ENCODE data around the gene CCDC146.

CCDC146 gene

DNA sequence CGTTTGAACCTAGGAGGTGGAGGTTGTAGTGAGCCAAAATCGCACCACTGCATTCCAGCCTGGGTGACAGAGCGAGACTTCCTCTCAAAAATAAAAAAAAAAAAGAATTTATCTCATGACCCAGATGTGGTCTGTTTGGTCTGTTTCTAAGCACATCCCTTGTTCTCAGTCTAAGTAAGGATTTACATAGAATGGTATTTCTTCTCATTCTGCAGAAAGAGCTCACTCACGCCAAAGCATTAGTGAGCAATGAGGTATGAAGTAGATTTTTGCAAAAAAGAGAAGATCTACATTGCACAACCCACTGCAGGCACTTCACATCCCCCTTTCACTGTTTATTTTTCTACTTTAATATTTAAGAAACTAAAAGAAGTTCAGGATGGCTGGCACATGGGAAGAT, 153.7 kb downstream of the CCDC146 start:
- TF ChIP-seq GATA1 (IDR thresholded peaks at IDR 0.05; ENCODE audit: low read depth, low read length) (no peak), POLR2A (IDR thresholded peaks at IDR 0.05; ENCODE audit: low read length) (no peak)
- no peak for DNase-seq

DNA sequence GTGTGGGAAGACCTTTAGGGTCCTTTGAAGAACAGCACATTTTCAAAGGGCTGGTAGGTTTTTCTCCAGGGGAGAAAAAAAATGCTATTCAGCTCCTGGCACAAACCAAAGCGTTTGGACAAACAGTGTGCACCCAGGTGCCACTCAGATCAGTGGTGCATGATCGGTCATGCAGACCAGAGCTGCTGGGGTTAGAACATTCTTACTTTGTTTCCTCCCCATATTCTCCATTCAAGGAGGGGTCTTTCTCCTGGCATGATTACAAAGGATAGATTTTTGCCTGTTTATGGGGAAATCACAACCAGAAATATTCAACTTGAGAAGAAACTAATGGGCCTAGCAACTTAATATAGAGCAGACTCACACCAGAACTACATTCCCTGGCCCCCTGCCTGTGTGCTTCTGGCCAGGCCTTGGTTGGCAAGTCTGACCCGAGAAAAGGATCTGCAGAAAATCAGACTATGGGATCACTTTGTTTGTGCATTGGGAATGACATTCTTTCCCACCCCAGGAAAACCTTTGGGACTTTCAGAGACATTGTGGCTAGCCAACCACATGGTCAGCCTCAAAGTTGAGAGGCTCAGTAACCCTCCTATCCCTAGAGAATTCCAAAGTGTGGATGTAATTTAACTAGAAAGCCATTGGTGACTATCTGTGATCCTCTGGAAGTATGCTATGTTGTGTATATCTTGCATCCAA, 159.5 kb downstream of the CCDC146 start:
- no peak for DNase-seq
- TF ChIP-seq GATA1 (IDR thresholded peaks at IDR 0.05; ENCODE audit: low read depth, low read length) (no peak), POLR2A (IDR thresholded peaks at IDR 0.05; ENCODE audit: low read length) (no peak)

GRCh38 chr7:77282897-77283296, 160.5 kb downstream of the CCDC146 start:
- DNase-seq, result no peak
- TF ChIP-seq POLR2A (IDR thresholded peaks at IDR 0.05; ENCODE audit: low read length), result no peak
- TF ChIP-seq GATA1 (IDR thresholded peaks at IDR 0.05; ENCODE audit: low read depth, low read length), result no peak

- TF ChIP-seq POLR2A (IDR thresholded peaks at IDR 0.05; ENCODE audit: low read length) (no peak), GATA1 (IDR thresholded peaks at IDR 0.05; ENCODE audit: low read depth, low read length) (no peak)
- DNase-seq, result no peak
Observed at GRCh38 chr7:77284005-77284404, 161.6 kb downstream of the CCDC146 start.

DNA sequence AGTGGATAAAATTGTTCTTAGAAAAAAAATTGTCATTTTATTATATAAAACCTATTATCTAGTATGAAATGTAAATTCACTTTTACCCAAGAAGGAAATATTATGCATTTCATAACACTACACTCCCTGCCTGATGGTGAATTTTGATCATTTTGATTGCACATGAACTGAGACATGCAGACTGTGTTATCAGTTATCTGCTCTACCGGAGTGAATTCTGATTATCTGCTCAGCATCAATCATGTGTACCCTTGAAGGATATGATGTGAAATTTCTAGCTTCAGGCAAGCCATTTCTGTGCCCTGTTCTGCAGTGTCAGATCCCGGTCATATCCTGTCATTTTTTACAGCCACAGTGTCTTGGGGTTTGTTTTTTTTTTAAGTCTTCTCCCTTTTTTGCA, 162.2 kb downstream of the CCDC146 start:
- no peak for DNase-seq
- TF ChIP-seq POLR2A (IDR thresholded peaks at IDR 0.05; ENCODE audit: low read length) (no peak), GATA1 (IDR thresholded peaks at IDR 0.05; ENCODE audit: low read depth, low read length) (no peak)

DNA sequence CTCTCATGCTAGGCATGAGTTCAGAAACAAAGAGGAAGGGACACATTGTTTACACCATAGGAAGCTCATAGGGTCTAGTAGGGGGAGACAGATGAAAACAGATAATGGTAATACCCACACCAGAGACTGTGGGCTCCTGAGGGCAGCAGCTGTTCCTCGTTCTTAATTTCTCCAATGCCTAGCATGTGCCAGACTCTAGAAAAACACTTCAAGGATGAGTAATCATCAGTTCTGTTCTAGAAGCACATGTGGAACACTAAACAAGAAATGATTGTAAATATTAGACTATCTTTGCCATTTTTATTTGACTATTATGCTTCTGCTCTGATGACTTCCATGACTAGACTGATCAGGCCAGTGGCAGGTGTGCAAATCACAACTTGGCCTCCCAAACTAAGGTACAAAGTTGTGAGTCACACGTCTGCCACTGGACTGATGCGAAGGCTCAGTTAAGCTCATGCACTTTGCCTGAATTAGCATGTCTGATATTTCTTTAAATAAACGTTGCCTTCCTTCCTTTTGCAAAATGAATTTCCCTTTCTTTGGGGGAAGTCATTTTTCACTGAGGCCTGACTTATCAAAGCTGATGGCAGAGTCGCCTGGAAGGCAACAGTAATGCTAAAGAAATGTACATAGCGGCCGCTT, 166.4 kb downstream of the CCDC146 start:
- no peak for DNase-seq
- TF ChIP-seq POLR2A (IDR thresholded peaks at IDR 0.05; ENCODE audit: low read length) (no peak), GATA1 (IDR thresholded peaks at IDR 0.05; ENCODE audit: low read depth, low read length) (no peak)

- no peak for DNase-seq
- TF ChIP-seq GATA1 (IDR thresholded peaks at IDR 0.05; ENCODE audit: low read depth, low read length) (no peak), POLR2A (IDR thresholded peaks at IDR 0.05; ENCODE audit: low read length) (no peak)
Observed at GRCh38 chr7:77289387-77289786, 167.0 kb downstream of the CCDC146 start.

GRCh38 chr7:77290425-77290824, 168.0 kb downstream of the CCDC146 start:
- TF ChIP-seq GATA1 (IDR thresholded peaks at IDR 0.05; ENCODE audit: low read depth, low read length) (no peak), POLR2A (IDR thresholded peaks at IDR 0.05; ENCODE audit: low read length) (no peak)
- no peak for DNase-seq

DNA sequence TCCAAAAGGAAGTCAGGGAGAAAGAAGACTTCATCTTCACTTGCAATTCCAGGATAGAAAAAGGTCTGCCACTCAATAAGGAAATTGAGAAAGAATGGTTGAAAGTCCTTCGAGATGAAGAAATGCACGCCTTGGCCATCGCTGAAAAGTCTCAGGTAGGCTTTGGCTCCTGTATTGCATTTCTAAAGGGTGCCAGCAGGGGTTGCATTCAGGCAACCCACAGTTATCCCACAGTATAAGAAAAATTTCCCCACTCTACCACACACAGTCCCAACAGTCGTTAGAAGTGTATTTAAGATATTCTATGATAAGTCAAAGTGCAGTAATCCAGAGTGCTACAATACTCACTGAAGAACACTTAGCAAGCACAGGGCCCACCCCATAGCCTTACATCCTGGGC, 170.6 kb downstream of the CCDC146 start:
- TF ChIP-seq GATA1 (IDR thresholded peaks at IDR 0.05; ENCODE audit: low read depth, low read length) (no peak), POLR2A (IDR thresholded peaks at IDR 0.05; ENCODE audit: low read length) (no peak)

DNA sequence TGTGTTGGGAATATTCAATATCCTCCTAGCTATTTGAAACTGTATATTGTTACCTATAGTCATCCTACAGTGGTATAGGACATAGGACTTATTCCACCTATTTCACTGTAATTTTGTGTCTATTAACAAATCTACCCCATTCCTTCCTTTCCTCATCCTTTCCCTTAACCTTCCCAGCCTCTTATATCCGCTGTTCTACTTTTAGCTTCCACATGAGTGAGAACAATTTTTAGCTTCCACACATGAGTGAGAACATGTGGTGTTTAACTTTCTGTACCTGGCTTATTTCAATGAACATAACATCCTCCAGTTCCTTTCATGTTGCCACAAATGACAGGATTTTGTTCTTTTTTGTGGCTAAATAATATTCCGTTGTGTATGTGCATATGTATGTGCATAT, 173.1 kb downstream of the CCDC146 start:
- TF ChIP-seq GATA1 (IDR thresholded peaks at IDR 0.05; ENCODE audit: low read depth, low read length), result no peak
- no peak for TF ChIP-seq POLR2A (IDR thresholded peaks at IDR 0.05; ENCODE audit: low read length)
- DNase-seq, result no peak

More for the DNA sequence above, 170.6 kb downstream of the CCDC146 start:
- DNase-seq, result no peak

DNA sequence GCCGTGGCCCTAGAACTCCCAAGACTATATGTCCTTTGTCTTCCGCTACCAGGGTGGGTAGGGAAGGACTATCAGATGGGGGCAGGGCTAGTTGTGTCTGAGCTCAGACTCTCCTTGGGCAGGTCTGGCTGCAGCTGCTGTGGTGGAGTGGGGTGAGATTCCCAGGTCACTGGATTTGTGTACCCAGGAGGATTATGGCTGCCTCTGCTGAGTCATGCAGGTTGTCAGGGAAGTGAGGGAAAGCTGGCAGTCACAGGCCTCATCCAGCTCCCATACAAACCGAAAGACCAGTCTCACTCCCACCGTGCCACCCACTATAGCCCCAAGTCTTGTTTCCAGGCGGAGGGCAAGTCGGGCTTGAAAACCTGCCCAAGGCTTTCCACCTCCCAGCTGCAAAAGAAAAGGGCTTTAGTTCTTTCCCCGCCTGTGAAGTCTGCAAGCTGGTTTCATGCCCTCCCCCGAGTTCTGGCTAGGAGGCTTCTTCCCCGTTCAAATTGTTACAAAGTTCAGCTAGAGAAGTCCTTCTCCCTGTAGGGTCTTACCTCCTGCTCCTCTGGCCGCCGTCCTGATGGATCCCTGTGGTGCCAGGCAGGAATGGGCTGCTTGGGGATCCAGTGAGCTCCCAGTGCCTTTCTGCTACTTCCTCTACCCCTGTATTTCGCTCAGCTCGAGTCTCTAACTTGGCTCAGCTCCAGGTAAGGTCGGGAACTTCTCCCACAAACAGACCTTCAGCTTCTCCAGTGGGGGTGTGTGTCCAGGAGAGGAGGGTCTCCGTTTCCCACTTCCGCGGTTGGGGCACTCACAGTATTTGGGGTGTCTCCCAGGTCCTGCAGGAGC, 184.0 kb downstream of the CCDC146 start:
- no peak for TF ChIP-seq GATA1 (IDR thresholded peaks at IDR 0.05; ENCODE audit: low read depth, low read length)
- TF ChIP-seq POLR2A (IDR thresholded peaks at IDR 0.05; ENCODE audit: low read length), result no peak
- no peak for DNase-seq

- DNase-seq, result no peak
- TF ChIP-seq POLR2A (IDR thresholded peaks at IDR 0.05; ENCODE audit: low read length), result no peak
- no peak for TF ChIP-seq GATA1 (IDR thresholded peaks at IDR 0.05; ENCODE audit: low read depth, low read length)
Observed at GRCh38 chr7:77308792-77309191, 186.4 kb downstream of the CCDC146 start.

DNA sequence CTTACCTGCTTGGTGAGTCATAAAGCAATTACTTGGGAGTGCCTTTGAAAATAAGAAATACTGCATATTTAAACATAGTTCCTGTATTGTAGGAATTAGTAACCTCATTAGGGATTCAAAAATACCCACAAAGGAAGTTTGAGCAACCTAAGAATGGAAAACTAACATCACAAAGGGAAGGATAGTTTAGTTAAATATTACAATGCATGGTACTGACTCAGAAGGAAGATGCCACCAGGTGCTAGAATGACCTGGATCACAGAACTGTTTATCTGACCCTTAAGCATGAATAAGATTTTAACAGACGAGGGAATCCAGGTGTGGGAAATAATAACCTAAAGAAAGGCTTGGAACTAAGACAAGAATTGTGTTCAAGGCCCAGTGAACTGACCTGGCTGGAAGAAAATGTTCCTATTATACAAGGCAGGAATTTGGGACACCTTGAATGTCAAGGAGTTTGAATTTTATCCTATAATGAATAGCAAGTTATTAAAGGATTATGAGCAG, 187.4 kb downstream of the CCDC146 start:
- no peak for DNase-seq
- TF ChIP-seq POLR2A (IDR thresholded peaks at IDR 0.05; ENCODE audit: low read length), result no peak
- TF ChIP-seq GATA1 (IDR thresholded peaks at IDR 0.05; ENCODE audit: low read depth, low read length), result no peak

GRCh38 chr7:77310982-77311381, 188.6 kb downstream of the CCDC146 start:
- no peak for DNase-seq
- TF ChIP-seq POLR2A (IDR thresholded peaks at IDR 0.05; ENCODE audit: low read length) (no peak), GATA1 (IDR thresholded peaks at IDR 0.05; ENCODE audit: low read depth, low read length) (no peak)

Data from erythroblast (primary cell).